GM19372 (cell line): ENCODE data around the gene KNSTRN.

Experiments
- ATAC-seq: cut with Tn5 transposase; IDR thresholded peaks from one replicate; pipeline ENCODE4 v1.9.1; 2021; ENCODE audit warnings: mild to moderate bottlenecking, low read depth, moderate library complexity; ENCODE audit not compliant: unreplicated experiment

KNSTRN gene

DNA sequence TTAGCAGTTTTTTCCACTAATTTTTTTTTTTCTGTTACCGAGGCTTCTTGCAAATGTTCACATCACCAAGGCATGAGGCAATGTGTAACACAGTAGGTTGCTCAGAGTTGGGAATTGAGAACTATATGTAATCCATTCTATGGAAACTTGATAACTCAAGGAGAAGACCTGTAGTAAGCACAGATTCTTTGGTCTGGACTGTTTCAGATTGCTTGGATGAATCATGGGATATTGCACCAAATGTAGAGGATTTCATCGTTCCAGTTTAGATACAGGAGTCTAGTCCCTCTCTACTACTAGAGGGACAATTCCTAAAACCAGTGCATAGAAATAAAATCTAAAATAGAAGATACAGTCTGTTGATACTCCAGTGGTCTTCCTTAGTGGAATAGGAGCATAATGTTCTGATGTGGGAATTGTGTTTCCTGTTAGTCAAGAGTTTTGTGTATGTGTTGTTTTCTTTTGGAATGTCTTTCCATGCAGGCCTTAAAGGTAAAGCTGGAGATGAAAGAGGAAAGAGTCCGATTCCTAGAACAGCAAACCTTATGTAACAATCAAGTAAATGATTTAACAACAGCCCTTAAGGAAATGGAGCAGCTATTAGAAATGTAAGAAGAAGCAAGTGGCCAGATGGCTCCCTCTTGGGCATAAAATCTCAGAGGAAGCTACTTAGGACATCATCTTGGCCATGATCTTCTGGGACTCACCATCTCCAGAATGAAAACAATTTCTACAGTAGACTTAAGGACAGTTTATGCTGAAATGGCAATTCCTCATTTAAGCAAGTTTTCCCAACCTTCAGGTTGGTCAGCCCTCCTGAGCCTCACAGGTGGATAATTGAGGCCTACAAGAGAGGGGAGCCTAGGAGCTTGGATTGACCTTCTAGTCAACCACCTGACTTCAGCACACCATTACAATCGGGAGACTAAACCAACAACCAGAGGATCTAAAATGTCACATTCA is 10.7 kb downstream of the KNSTRN start:
- no peak for ATAC-seq

DNA sequence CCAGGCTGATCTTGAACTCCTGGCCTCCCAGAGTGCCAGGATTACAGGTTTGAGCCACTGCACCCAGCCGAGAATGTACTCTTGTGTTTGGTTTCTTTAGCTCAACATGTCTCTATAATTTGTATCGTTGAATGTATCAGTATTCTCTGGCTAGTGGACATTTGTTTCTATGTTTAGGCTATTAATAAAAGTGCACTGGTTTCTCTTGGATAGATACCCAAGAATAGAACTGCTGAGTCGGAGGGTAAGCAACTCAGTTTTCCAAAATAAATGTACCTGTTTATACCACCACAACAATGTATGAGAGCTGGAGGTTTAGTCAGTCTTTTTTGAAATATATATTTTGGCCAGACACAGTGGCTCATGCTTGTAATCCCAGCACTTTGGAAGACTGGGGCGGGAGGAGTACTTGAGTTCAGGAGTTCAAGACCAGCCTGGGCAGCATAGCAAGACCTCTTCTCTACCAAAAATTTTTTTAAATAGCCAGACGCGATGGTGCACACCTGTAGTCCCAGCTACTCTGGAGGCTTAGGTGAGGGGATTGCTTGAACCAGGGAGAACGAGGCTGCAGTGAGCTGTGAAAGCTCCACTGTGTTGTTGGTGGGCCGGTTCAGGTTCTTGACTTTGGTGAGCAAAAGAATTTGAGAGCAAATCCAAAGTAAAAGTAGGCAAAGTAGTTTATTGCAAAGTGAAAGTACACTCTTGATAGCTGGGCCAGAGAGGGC is 15.3 kb downstream of the KNSTRN start:
- no peak for ATAC-seq

DNA sequence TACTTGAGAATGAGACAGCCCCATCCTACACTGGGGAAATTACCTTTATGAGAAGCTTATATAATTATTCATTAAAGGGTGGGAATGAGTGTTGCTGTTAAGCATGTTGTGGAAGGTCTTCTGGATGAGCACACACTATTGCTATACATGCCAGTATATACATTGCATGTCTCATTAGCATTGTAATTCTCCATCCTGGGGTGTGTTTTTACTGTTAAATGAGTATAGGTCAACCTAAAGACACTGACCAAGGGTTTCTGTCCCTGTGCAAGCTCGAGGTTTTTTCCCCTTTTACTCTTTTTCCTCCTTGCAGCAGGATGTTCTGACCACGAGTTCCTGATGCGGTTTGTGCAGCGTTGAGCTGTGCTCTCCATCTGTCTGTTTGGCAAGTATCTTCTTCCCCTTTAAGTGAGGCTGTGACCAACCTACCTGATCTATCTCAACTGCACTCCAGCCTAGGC is 15.9 kb downstream of the KNSTRN start:
- peak; percentile 78 for ATAC-seq

DNA sequence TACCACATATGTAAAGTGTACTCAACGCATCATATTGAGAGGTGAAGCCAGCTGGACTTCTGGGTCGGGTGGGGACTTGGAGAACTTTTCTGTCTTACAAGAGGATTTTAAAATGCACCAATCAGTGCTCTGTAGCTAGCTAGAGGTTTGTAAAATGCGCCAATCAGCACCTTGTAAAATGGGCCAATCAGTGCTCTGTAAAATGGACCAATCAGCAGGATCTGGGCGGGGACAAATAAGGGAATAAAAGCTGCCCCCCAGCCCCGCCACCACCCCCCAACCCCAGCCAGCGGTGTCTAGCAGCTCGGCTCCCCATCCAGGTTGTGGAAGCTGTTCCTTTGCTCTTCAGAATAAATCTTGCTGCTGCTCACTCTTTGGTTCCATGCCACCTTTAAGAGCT is 16.8 kb downstream of the KNSTRN start:
- ATAC-seq: no peak

DNA sequence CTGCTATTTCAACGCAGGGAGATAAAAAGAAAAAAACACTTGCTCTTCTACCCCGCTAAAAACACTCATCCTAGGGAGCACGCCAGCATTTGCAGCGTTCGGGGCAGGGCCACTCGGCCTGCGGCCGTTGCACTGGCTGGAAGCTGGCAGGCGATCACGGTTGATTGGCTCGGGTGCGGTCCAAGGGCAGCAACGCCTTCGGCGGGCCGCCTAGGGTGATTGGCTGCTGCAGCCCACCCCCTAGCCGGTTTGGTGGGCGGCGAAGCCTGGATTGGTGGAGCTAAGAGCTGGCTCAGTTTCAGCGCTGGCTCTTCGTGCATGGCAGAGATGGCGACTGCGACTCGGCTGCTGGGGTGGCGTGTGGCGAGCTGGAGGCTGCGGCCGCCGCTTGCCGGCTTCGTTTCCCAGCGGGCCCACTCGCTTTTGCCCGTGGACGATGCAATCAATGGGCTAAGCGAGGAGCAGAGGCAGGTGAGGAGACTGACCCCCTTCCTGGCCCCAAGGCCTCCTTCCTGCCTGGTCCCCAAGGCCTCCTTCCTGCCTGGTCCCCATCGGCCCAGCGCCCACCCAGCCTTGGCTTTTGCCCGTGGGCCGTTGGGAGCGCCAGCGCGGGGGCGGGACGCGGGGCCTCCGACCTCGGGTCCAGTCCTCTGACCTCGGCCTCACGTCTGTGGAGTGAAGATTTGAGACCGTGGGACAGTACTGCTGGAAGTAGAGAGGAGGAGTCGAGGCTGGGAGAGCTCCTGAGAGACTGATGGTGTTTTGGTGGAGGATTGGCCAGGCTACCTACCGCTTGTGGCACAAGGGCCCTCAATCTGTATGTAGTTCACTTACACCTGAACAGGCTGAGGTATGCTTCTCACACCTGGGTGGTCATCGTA is 23.2 kb downstream of the KNSTRN start, which contains the start of gene IVD:
TSS of gene IVD (plus strand) at position 295 of the 881 bp plus-strand sequence. CDS start at position 328, 33 bp downstream.
- ATAC-seq: peak; percentile 84

DNA sequence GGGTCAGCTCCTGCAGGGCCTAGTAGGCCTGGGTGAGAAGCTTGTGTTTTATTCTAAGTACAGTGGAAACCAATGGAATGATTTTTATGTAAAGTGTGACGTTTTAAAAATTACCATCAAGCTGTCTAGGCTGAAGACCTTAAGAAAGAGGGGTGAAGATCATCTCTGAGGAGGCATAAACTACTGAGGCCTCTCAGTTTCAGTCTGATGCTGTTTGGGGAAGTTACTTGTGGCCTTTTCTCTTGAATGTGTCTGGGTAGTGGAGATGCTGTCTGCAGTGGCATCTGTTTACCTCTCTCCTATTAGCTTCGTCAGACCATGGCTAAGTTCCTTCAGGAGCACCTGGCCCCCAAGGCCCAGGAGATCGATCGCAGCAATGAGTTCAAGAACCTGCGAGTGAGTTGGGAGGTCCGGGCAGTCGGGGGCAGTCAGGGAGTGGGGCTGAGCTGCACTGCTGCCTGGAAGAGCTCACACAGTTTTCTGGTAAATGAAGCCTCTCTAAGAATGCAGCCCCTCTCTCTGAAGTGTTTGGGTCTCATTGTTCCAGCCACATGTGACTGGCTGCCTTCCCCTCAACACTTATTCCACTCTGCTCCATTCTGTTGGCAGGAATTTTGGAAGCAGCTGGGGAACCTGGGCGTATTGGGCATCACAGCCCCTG is 24.9 kb downstream of the KNSTRN start:
- ATAC-seq: peak; percentile 64

DNA sequence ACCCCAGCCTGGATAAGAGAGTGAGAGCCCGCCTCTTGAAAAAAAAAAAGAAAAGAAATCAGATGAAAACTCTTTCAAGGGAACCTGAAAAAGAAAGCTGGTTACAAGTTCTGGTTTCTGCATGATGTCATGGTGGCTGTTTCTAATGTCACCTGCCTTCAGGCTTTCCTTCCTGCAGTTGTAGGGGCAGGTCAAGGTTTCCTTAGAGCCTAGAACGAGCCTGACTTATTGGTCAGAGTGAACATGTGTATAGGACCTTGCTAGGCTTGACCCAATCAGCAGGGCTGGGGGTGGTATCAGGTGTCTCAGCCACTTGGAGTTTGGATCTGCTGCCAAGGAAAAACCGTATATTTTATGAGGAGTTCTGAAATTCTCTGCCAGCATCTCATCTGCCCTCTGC is 26.8 kb downstream of the KNSTRN start:
- no peak for ATAC-seq

DNA sequence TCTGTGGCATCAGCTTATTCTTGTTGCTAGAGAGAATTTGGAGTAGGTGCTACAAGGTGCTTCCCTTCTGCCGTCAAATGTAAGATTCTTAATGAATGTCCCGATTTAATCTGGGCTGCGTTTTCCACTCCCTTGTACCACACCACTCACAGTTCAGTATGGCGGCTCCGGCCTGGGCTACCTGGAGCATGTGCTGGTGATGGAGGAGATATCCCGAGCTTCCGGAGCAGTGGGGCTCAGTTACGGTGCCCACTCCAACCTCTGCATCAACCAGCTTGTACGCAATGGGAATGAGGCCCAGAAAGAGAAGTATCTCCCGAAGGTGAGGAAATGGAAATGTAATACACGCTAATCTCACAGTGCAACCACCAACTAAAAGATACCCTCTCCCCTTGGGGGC is 28.0 kb downstream of the KNSTRN start:
- no peak for ATAC-seq

DNA sequence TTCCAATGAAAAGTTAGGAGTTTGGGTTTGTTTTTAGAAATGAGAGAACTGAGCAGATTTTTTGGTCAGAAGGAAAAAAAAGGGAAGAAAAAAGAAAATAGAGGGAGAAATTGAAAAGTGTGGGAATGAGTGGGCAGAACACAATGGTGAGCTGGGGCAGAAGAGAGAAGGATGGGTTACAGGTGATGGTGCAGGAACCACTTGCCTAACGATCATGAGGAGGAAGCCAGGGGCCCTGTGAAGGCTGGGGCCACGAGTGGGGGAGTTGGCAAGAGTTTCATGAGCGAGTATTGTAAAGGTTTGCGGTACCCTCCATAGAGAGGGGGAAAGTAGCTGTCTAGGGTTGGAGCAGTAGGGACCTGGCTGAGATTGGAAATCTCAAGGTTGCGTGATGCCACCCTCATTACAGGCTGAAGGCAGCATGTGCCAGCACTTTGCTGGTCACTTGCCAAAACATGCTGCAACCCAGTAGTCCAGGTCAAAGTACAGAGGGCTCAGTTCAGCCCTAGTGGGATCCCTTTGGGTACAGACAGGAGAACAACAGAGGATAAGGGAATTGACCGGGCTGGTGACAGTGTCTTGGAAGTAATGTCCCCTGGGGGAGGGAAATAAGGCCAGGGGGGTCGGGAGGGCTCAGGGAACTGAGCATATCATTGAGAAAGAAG is 29.7 kb downstream of the KNSTRN start:
- no peak for ATAC-seq

DNA sequence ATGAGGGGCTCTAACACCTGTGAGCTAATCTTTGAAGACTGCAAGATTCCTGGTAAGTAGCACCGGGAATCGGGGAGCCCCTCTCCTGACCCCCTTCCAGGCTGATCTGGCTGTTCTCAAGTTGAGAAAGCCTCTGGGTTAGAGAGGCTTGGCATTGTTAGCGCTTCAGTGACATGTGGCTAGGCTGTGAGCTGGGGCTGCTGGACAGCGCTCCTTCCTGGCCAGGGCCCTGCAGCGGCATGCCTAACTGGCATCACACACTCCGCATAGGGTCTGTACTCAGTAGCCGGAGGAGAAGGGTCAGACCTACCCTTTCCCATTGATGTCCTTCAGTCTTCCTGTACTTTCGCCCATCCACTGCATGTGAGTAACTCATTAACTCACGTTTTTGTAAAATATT is 30.5 kb downstream of the KNSTRN start:
- ATAC-seq: no peak

DNA sequence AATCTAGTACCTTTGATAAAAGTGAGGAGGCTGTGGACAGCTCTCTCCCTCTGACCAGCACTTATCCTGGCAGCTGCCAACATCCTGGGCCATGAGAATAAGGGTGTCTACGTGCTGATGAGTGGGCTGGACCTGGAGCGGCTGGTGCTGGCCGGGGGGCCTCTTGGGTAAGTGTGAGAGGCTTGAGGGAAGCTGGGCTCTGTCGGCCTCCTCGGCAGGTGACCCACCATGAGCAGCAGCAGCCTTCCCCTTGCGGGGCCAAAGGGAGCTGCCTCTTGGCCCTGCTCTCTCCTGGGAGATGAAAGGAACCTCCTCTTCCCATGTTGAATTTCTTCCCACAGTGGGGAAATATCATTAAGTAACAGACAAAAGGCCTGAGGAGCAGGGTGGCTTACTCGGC is 32.3 kb downstream of the KNSTRN start:
- ATAC-seq: no peak

DNA sequence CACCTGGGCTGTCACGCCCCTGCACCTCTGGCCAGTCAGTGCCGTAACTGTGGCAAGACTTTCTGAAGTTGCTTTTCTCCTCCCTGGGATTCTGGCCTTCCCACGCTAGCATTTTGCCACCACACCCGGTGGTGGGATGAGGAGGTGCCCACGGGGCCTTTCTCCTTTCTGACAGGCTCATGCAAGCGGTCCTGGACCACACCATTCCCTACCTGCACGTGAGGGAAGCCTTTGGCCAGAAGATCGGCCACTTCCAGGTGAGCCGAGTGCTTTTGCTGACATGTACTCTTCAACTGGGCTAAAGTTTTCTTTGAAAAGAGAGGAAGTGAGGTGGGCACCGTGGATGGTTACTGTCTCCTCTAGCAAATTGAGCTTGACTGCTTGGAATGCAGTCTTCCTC is 32.7 kb downstream of the KNSTRN start:
- no peak for ATAC-seq

DNA sequence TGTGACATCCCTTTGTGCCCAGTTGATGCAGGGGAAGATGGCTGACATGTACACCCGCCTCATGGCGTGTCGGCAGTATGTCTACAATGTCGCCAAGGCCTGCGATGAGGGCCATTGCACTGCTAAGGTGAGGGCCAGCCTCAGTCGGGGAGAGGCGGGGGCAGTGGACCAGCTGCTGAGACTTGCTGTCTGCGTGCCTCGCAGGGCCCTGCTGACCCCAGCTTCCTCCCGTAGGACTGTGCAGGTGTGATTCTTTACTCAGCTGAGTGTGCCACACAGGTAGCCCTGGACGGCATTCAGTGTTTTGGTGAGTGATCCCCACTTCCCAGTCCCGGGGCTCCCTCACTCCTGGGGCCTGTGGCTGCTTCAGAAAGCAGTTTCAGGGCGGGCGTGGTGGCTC is 33.5 kb downstream of the KNSTRN start:
- no peak for ATAC-seq

DNA sequence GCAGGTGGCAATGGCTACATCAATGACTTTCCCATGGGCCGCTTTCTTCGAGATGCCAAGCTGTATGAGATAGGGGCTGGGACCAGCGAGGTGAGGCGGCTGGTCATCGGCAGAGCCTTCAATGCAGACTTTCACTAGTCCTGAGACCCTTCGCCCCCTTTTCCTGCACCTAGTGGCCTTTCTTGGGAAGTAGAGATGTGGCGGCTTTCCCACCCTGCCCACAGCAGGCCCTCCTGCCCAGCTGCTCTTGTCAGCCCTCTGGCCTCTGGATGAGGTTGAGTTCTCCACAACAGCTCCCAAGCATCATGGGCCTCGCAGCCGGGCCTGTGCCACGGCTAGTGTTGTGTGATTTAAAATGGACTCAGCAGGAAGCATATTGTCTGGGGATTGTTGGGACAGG is 35.6 kb downstream of the KNSTRN start:
- ATAC-seq: no peak

DNA sequence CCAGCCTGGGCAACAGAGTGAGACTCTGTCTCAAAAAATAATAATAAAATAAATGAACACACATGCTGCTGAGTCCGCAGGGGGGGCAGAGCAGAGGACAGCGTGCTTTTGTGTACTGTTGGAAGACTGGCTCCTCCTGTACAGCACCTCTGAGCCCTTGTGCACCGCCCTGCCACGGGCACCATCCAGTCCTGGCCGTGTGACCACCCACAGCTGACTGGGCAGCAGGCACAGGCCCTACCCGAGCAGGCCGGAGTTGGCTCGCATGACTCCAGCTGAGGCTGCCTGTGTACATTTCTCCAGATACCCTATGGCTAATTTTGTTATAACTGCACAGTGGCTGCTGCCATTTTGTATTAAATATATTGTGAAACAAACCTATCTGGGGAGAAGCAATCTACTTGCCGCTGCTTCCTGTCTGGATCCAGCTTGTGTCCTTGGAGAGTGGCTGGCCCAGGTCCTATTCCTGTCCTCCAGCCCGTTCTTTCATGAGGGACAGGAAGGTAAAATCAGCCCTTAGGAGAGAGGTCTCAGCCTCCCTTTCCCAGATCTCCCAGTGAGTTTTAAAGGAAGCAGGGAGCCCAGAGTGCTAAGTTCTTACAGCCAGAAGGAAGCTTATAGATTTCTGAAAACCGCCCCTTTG is 37.7 kb downstream of the KNSTRN start:
- ATAC-seq: no peak

DNA sequence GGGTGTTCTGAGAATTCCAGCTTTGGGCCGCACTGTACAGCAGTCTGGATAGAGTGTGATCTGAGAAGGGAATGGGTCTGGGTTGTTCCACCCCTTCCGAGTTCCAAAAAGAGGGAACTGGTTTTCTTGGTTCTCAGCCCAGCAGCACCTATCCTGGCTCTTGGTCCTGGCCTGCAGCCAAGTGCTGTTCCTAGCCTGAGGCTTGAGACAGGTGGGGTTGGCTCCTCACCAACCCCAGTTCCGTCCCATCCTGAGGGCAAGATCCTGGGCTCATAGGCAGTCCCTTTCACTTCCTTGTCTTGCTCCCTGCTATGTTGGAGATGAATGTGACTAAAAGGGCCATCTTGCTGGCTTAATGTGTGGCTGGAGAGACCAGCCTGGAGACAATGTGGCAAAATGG is 38.3 kb downstream of the KNSTRN start:
- no peak for ATAC-seq

DNA sequence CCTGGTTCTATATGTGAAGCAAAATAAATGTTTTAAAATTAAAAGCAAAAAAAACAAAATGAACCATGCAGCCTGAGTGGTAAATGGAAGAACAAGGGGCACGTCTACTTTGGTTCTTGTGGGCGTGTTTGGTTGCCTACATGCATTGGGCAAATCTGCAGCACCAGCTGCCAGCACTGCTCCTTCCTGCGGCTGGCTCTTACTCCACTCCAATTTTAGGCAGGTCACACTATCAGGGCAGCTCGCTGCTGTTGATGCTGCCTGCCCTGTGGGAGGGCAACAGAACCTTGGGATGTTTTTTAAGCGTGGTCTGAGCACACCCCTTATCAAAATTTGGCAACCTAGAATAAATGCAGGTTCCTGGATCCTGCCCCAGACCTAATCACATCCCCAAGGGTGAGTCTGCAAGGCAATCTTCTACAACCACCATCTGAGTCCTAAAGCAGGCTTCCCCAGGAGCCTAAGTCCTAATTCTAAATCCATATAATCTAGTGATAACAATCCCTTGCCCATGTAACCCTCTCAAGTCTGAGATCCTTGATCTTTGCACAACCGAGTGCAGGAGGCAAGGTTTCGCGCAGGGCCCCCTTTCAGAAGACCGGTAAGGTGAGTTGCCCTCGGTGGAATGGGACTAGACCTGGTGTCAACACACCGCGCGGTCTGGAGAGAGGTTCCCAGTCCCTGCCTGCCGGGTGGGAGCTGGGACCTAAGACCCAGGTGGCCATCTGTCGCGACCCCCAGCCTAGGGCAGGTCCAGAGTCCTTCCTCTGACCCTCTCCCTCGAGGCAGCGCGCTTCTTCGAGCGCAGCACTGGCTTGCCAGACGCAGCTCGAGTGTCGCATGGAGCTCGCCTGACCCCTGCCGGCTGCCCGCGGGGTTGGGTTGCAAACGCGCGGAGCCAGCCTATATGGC is 39.0 kb downstream of the KNSTRN start:
- peak; percentile 61 for ATAC-seq
